Upper lobe of right lung (tissue), 1 donor: Measurements from ENCODE around the gene THEMIS. TPM values are rescaled to one million over a fixed set of nuclear protein-coding genes. Genes with fewer than 3 reads are reported as not detected.

Source experiments
- ATAC-seq: fragments of 200-7000 bp; cut with Tn5 transposase; one replicate; pipeline ENCODE4 v1.9.1; 2020; ENCODE audit warnings: mild to moderate bottlenecking, moderate library complexity
- DNase-seq: peaks from one replicate; pipeline ENCODE4 v3.0.0-alpha.2; 2020
- H3K27ac ChIP-seq: fragments of 200-600 bp; one replicate; pipeline ENCODE4 v1.8.0; 2022
- H3K27me3 ChIP-seq: fragments of 200-600 bp; one replicate; pipeline ENCODE4 v1.8.0; 2022; ENCODE audit warnings: mild to moderate bottlenecking
- H3K36me3 ChIP-seq: fragments of 200-600 bp; one replicate; pipeline ENCODE4 v1.8.0; 2022
- H3K4me1 ChIP-seq: fragments of 200-600 bp; one replicate; pipeline ENCODE4 v1.8.0; 2022
- H3K4me3 ChIP-seq: fragments of 200-600 bp; one replicate; pipeline ENCODE4 v1.8.0; 2022; ENCODE audit warnings: mild to moderate bottlenecking
- H3K9me3 ChIP-seq: fragments of 200-600 bp; one replicate; pipeline ENCODE4 v1.8.0; 2022
- intact Hi-C: fragments of 100-400 bp; cut with DNase I; formaldehyde crosslinking; loops from one replicate; pipeline ENCODE4 v1.11.0; 2022
- total RNA-seq: library from RNA; stranded (reverse); fragmentation: NEBNext Ultra II Directional; extraction: Animal tissue kit (Norgen Biotek cat#: 25700); gene quantifications from one replicate; pipeline ENCODE4 v1.2.1, GENCODE V29; 2021
- TF ChIP-seq, protein P1 (sequence below): fragments of 200-600 bp; IDR thresholded peaks from one replicate; pipeline ENCODE4 v1.8.0; 2022; ENCODE audit warnings: antibody characterized with exemption
- donor health status: DM: no; HTN: yes; CAD: no; lungs with severe emphysema.

Gene THEMIS
- total RNA-seq, 1 donor from 2014 or later = 3.0 TPM

GRCh38 chr6:127768745-127769144 is 132.1 kb downstream of the THEMIS start:
- TF ChIP-seq, protein P1, sequence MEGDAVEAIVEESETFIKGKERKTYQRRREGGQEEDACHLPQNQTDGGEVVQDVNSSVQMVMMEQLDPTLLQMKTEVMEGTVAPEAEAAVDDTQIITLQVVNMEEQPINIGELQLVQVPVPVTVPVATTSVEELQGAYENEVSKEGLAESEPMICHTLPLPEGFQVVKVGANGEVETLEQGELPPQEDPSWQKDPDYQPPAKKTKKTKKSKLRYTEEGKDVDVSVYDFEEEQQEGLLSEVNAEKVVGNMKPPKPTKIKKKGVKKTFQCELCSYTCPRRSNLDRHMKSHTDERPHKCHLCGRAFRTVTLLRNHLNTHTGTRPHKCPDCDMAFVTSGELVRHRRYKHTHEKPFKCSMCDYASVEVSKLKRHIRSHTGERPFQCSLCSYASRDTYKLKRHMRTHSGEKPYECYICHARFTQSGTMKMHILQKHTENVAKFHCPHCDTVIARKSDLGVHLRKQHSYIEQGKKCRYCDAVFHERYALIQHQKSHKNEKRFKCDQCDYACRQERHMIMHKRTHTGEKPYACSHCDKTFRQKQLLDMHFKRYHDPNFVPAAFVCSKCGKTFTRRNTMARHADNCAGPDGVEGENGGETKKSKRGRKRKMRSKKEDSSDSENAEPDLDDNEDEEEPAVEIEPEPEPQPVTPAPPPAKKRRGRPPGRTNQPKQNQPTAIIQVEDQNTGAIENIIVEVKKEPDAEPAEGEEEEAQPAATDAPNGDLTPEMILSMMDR = no peak
- Histone ChIP-seq H3K27me3 (no peaks in the 10 kb centered on the region), H3K27ac (no peak overlapping the region), H3K36me3 (no peaks in the 10 kb centered on the region), H3K4me3 (no peak overlapping the region), H3K4me1 (no peaks in the 10 kb centered on the region), H3K9me3 (no peaks in the 10 kb centered on the region)
- ATAC-seq = no peak
- DNase-seq = no peak
- intact Hi-C loops = no loop called here

DNA sequence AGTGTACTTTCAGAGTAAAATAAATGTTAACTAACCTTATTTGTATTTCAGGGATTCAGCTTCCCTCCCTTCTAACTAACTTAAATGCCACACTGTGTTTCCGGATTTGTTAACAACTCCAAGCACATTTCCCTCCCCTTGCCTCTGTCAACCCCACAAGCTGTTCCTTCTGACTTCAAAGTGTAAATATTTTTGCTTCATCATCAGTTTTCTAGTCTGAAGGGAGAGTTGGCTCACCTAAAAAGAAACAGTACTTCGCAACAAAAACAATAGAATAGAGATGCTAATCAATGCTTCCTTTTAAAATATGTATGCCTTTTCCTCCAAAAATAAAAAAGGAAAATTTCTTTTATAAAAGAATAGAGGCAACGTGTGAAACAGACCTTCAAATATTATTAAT is 132.6 kb downstream of the THEMIS start:
- Histone ChIP-seq H3K36me3 (no peaks in the 10 kb centered on the region), H3K4me3 (no peak overlapping the region), H3K27me3 (no peaks in the 10 kb centered on the region), H3K9me3 (no peaks in the 10 kb centered on the region), H3K27ac (no peak overlapping the region), H3K4me1 (no peaks in the 10 kb centered on the region)
- intact Hi-C loops = no loop called here
- TF ChIP-seq, protein P1 = no peak
- DNase-seq = no peak
- ATAC-seq = no peak

- Histone ChIP-seq H3K4me1 (no peaks in the 10 kb centered on the region), H3K36me3 (no peaks in the 10 kb centered on the region), H3K27me3 (no peaks in the 10 kb centered on the region), H3K27ac (no peak overlapping the region), H3K4me3 (no peak overlapping the region), H3K9me3 (no peaks in the 10 kb centered on the region)
- ATAC-seq (no peak), DNase-seq (no peak)
- TF ChIP-seq, protein P1 = no peak
- intact Hi-C loops = no loop called here
Measured at GRCh38 chr6:127765949-127766348, 134.9 kb downstream of the THEMIS start.

- no peaks in the 10 kb centered on the region for H3K4me1 ChIP-seq
- intact Hi-C loops = no loop called here
- DNase-seq = no peak
- H3K36me3 ChIP-seq = no peaks in the 10 kb centered on the region
- no peaks in the 10 kb centered on the region for H3K27me3 ChIP-seq
- TF ChIP-seq, protein P1 = no peak
- no peak overlapping the region for H3K27ac ChIP-seq
- H3K4me3 ChIP-seq = no peak overlapping the region
- H3K9me3 ChIP-seq = no peaks in the 10 kb centered on the region
- ATAC-seq = no peak
Measured at GRCh38 chr6:127762284-127762683, 138.6 kb downstream of the THEMIS start.

DNA sequence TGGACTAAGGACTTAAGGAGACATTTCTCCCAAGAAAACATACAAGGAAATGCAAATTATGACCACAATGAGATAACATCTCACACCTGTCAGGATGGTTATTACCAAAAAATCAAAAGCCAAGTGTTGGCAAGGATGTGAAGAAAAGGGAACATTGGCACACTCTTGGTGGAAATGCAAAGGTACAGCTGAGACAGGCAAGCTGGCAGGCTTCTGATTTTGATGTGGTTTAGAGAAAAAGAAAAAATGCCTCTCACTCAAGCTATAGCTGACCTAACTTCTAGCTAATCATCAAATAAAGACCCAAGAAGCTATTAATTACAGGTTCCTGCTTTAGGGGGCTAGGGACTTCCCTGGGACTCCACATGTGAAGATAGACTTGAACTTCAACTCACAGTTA is 139.8 kb downstream of the THEMIS start:
- DNase-seq = no peak
- H3K4me1 ChIP-seq = no peaks in the 10 kb centered on the region
- TF ChIP-seq, protein P1 = no peak
- ATAC-seq = no peak
- no peaks in the 10 kb centered on the region for H3K36me3 ChIP-seq
- H3K9me3 ChIP-seq = no peaks in the 10 kb centered on the region
- intact Hi-C loops = no loop called here
- no peaks in the 10 kb centered on the region for H3K27me3 ChIP-seq
- no peak overlapping the region for H3K27ac ChIP-seq
- H3K4me3 ChIP-seq = no peak overlapping the region

DNA sequence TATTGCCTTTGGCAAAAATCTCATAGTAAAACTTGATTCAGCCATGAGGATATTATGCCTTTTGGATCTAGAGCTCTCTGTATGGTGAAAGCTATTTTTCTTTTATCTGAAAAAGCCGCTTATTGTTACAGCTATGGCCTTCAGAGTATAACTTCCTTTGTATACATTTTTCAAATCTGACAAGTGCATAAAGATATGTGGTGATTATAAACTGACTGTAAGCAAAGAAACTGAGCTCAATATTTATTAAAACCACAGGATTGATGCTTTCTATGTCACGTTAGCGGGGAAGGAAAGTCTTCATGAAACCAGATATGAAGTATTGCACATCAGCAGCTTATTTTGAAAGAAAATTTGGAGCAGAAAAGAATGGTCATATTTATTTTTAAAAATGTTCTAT is 151.8 kb downstream of the THEMIS start:
- ATAC-seq (no peak), DNase-seq (no peak)
- TF ChIP-seq, protein P1 = no peak
- intact Hi-C loops = no loop called here
- Histone ChIP-seq H3K9me3 (no peaks in the 10 kb centered on the region), H3K36me3 (no peaks in the 10 kb centered on the region), H3K4me3 (no peak overlapping the region), H3K4me1 (no peaks in the 10 kb centered on the region), H3K27ac (no peak overlapping the region), H3K27me3 (no peaks in the 10 kb centered on the region)
